Measurements from ENCODE around the gene ZNF652.

DNA sequence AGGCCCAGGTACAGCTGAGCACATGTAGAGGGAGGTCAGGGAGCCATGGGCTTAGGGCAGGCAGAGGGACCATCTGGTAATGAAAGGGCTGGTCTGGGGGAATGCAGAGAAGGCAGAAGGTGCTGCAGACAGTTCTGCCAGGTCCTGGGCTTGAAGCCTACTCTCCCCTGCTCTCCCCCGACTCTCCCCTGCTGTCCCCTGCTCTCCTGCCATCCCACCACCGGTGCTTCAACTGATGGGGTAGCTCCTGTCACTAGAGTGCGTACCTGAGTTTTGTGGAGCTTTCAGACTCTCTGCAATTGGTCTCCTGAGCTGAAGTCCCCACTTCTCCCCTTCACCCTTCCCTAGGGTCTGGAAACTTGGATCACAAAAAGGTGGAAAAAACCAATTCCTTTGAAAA, 94.1 kb downstream of the ZNF652 start:
- TF ChIP-seq POLR2AphosphoS5 (IDR thresholded peaks at IDR 0.05) = no peak
- TF ChIP-seq, protein P1, sequence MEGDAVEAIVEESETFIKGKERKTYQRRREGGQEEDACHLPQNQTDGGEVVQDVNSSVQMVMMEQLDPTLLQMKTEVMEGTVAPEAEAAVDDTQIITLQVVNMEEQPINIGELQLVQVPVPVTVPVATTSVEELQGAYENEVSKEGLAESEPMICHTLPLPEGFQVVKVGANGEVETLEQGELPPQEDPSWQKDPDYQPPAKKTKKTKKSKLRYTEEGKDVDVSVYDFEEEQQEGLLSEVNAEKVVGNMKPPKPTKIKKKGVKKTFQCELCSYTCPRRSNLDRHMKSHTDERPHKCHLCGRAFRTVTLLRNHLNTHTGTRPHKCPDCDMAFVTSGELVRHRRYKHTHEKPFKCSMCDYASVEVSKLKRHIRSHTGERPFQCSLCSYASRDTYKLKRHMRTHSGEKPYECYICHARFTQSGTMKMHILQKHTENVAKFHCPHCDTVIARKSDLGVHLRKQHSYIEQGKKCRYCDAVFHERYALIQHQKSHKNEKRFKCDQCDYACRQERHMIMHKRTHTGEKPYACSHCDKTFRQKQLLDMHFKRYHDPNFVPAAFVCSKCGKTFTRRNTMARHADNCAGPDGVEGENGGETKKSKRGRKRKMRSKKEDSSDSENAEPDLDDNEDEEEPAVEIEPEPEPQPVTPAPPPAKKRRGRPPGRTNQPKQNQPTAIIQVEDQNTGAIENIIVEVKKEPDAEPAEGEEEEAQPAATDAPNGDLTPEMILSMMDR (IDR thresholded peaks at IDR 0.05) = no peak
- TF ChIP-seq POLR2A (IDR thresholded peaks at IDR 0.05) = no peak
